Measurements from ENCODE around the gene IFT74. TPM values are rescaled to one million over a fixed set of nuclear protein-coding genes. Genes with fewer than 3 reads are reported as not detected.

Gene IFT74
- total RNA-seq, 4 donors from 2014 or later = 17.0 to 24.0 (median 22.2) TPM

DNA sequence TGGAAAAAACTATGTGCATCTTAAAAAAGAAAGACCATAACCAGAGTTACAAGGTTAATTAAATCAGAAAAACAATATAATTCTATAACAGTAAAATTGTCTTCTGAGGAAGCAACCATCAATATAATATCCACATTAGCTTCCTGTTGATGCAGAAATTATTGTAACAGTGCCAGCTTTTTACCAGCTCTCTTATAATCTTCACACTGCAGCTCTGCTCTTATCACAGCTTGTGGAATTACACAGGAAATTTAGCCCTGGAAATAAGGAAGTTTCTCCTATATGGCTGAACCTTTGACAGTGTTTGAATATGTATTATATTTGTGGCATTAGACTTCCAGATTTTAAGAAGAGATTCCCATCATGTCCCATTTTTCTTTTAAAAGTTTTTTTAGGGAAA is 103.7 kb downstream of the IFT74 start:
- TF ChIP-seq, protein P1, sequence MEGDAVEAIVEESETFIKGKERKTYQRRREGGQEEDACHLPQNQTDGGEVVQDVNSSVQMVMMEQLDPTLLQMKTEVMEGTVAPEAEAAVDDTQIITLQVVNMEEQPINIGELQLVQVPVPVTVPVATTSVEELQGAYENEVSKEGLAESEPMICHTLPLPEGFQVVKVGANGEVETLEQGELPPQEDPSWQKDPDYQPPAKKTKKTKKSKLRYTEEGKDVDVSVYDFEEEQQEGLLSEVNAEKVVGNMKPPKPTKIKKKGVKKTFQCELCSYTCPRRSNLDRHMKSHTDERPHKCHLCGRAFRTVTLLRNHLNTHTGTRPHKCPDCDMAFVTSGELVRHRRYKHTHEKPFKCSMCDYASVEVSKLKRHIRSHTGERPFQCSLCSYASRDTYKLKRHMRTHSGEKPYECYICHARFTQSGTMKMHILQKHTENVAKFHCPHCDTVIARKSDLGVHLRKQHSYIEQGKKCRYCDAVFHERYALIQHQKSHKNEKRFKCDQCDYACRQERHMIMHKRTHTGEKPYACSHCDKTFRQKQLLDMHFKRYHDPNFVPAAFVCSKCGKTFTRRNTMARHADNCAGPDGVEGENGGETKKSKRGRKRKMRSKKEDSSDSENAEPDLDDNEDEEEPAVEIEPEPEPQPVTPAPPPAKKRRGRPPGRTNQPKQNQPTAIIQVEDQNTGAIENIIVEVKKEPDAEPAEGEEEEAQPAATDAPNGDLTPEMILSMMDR (IDR thresholded peaks at IDR 0.05) = no peak
- TF ChIP-seq POLR2A (IDR thresholded peaks at IDR 0.05) (no peak), EP300 (IDR thresholded peaks at IDR 0.05) (no peak)
- H3K27ac ChIP-seq = no peak overlapping the region
- DNase-seq (ENCODE audit: low spot score in 2 of 2) = no peak
- H3K4me1 ChIP-seq = no peaks in the 10 kb centered on the region
- H3K36me3 ChIP-seq = peaks cover 0 to 50% (median 0%) of the 10 kb centered on the region in 3 donors
- H3K9me3 ChIP-seq = no peaks in the 10 kb centered on the region
- H3K4me3 ChIP-seq = no peak overlapping the region
- no peaks in the 10 kb centered on the region for H3K27me3 ChIP-seq

DNA sequence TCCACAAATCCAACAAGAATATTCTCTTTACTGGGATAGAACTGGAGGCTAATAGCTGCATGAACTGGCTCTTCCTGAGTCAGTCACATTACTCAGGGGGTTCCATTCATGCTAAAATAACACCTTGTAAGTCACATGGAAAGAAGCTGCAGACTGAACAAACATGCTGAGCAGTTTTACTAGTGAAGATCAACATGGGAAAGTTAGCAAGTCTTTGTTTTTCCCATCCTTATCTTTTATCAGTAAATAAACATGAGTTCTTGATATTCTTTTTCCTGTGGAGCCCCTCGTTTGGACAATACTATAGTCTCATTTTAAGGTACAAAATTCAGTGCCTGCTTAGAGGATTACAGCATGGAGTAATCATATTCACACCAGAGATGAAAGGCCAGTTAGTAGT is 109.1 kb downstream of the IFT74 start:
- Histone ChIP-seq H3K4me1 (no peaks in the 10 kb centered on the region), H3K4me3 (no peak overlapping the region), H3K9me3 (no peaks in the 10 kb centered on the region), H3K36me3 (peaks cover 0 to 37% (median 0%) of the 10 kb centered on the region in 3 donors), H3K27ac (no peak overlapping the region), H3K27me3 (no peaks in the 10 kb centered on the region)
- no peak for TF ChIP-seq EP300 (IDR thresholded peaks at IDR 0.05)
- TF ChIP-seq POLR2A (IDR thresholded peaks at IDR 0.05) = no peak
- TF ChIP-seq, protein P1 (IDR thresholded peaks at IDR 0.05) = no peak
- WGBS, 2 donors = 51% methylated on average over 1 of the region's 1 CpG
- DNase-seq (ENCODE audit: low spot score in 2 of 2) = no peak

DNA sequence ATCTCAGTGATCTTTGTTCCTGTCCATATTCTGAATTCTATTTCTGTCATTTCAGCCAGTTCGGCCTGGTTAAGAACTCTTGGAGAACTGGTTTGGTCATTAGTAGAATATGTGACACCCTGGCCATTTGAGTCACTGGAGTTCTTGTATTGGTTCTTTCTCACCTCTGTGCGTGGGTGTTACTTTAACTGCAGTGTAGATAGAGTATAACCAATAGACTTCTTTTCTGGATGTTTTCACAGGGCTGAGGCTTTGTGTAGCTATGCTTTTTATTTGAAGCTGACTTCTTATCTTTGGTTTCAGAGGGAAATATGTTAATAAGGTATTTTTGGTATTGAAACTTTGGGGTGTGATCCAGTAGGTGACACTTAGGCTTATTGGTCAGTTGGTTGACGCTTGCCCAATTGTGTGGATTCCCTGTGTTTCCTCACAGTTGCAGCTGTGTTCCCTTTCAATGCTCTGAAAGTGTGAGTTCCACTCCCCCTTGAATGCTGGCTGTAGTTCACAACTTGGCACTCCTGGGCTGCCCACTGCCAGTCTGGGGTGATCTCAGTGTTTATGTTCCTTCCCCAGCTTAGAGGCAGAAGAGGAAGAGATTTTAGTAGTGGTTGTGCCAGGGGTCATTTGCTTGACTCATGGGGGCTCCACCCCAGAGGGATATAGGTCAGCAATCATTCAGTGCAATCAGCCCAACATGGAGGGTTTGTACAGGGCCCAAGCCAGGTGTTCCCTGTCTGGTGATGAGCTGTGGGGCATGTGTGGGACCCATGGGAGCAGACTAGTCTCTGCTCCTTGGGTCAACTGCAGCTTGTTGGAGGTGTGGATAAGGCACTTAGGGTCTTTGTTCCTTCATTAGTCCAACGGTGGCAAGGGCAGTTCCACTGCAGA is 117.9 kb downstream of the IFT74 start:
- Histone ChIP-seq H3K4me3 (no peak overlapping the region), H3K27me3 (no peaks in the 10 kb centered on the region), H3K27ac (no peak overlapping the region), H3K36me3 (peaks cover 0 to 57% (median 0%) of the 10 kb centered on the region in 3 donors), H3K9me3 (no peaks in the 10 kb centered on the region), H3K4me1 (no peaks in the 10 kb centered on the region)
- WGBS, 2 donors = 70 to 89% methylated on average over 4 of the region's 4 CpGs
- DNase-seq (ENCODE audit: low spot score in 2 of 2) = no peak
- TF ChIP-seq POLR2A (IDR thresholded peaks at IDR 0.05) (no peak), EP300 (IDR thresholded peaks at IDR 0.05) (no peak)
- TF ChIP-seq, protein P1 (IDR thresholded peaks at IDR 0.05) = no peak

DNA sequence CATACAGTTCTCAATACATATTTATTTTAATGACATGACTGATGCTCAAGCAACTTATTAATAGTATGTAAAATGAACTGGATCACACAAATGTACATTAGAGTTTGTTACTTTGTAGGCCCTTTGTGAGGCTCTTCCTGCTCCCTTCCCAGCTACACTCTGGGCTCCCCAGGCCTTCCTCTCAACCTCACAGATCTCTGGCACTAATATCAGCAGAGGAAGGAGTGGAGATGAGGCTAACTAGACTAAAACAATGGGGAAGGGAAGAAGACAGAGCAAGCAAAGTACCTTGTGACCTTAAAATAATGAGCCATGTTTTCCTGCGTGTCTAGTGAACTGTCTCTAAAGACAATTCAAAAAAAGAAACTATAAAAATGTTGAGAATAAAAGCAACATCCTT is 122.5 kb downstream of the IFT74 start:
- Histone ChIP-seq H3K27ac (no peak overlapping the region), H3K4me1 (no peaks in the 10 kb centered on the region), H3K9me3 (no peaks in the 10 kb centered on the region), H3K36me3 (peaks cover 0 to 43% (median 0%) of the 10 kb centered on the region in 3 donors), H3K27me3 (no peaks in the 10 kb centered on the region), H3K4me3 (no peak overlapping the region)
- TF ChIP-seq, protein P1 (IDR thresholded peaks at IDR 0.05) = no peak
- TF ChIP-seq EP300 (IDR thresholded peaks at IDR 0.05) (no peak), POLR2A (IDR thresholded peaks at IDR 0.05) (no peak)
- 40 to 52% methylated on average over 1 of the region's 1 CpG for WGBS, 2 donors
- no peak for DNase-seq (ENCODE audit: low spot score in 2 of 2)

DNA sequence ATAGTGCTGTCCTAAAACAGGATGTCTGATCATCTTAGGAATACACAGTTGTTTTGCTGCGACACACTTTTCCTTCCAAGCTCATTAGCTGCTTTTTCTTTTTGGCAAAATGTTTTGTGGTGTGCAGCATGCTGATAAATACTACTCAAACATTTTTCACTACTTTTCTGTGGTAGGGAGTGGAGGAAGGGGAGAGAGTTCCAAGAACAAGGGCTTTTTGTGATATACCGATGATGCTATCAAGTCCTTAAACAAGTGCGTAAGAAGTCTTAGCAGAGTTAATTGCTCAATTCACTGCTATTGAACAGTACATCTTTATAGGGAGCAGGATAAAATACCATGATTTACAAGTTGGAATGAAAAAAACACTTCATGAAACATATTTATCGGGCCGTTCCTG is 129.2 kb downstream of the IFT74 start:
- TF ChIP-seq EP300 (IDR thresholded peaks at IDR 0.05) (no peak), POLR2A (IDR thresholded peaks at IDR 0.05) (no peak)
- TF ChIP-seq, protein P1 (IDR thresholded peaks at IDR 0.05) = no peak
- H3K4me3 ChIP-seq = no peak overlapping the region
- 44 to 52% methylated on average over 5 of the region's 5 CpGs for WGBS, 2 donors

More for the DNA sequence above, 129.2 kb downstream of the IFT74 start:
- H3K36me3 ChIP-seq = no peaks in the 10 kb centered on the region
- H3K27me3 ChIP-seq = no peaks in the 10 kb centered on the region
- no peaks in the 10 kb centered on the region for H3K9me3 ChIP-seq
- no peak for DNase-seq (ENCODE audit: low spot score in 2 of 2)
- H3K4me1 ChIP-seq = peaks cover 0 to 24% (median 0%) of the 10 kb centered on the region in 4 donors
- peak overlapping the region in 3 of 4 donors; percentile 41 to 84 (median 74) for H3K27ac ChIP-seq

Measured in tibial nerve (tissue), 4 donors.